PC-3 (cell line): ENCODE data around the gene FOXL3. TPM values are rescaled to one million over a fixed set of nuclear protein-coding genes. Genes with fewer than 3 reads are reported as not detected.
"Not testable (repeated sequence)": the region's sequence is repeated elsewhere in the genome, so short reads cannot be mapped to it uniquely, and the experiment has no call there.

Experiments used
- ATAC-seq: fragments of 200-7000 bp; cut with Tn5 transposase; 2 replicates; pipeline ENCODE4 v1.9.1; 2020; ENCODE audit warnings: mild to moderate bottlenecking, moderate library complexity
- BruUV-seq: library from RNA; stranded (reverse); fragments of 400-500 nt; replicated peaks from 2 replicates; lab custom pipeline; 2021; lab: Mats Ljungman, UMichigan
- CTCF ChIA-PET: fragments of 300-600 bp; sonication (Branson Sonifier 250); formaldehyde crosslinking; loops from one replicate; lab custom pipeline; 2022; ENCODE audit warnings: antibody characterized with exemption; lab: Charles Lee
- POLR2A ChIA-PET: fragments of 300-600 bp; sonication (Branson Sonifier 250); formaldehyde crosslinking; loops from one replicate; lab custom pipeline; 2022; ENCODE audit warnings: antibody characterized with exemption; ENCODE audit not compliant: unreplicated experiment; lab: Charles Lee
- DNase-seq: peaks from one replicate; pipeline ENCODE4 v3.0.0-alpha.2; 2015
- H2AFZ ChIP-seq: fragments of 300-600 bp; sonication (generic); 2 replicates; pipeline ENCODE4 v1.6.0; 2016; ENCODE audit warnings: antibody characterized with exemption, low read length
- H3F3A ChIP-seq: fragments of 300-600 bp; sonication (generic); one replicate; pipeline ENCODE4 v1.6.0; 2017; ENCODE audit warnings: antibody characterized with exemption, low read length, control low read depth, mild to moderate bottlenecking; ENCODE audit not compliant: unreplicated experiment
- H3K27ac ChIP-seq: fragments of 300-600 bp; sonication (generic); 2 replicates; pipeline ENCODE4 v1.5.1; 2016; ENCODE audit warnings: mild to moderate bottlenecking, low read length
- H3K27me3 ChIP-seq: fragments of 300-600 bp; sonication (generic); 2 replicates; pipeline ENCODE4 v1.6.1; 2016; ENCODE audit warnings: low read length, mixed read lengths
- H3K36me3 ChIP-seq: fragments of 300-600 bp; sonication (generic); 2 replicates; pipeline ENCODE4 v1.6.1; 2016; ENCODE audit warnings: low read depth, mixed run types, low read length, mixed read lengths
- H3K4me1 ChIP-seq: fragments of 300-600 bp; sonication (generic); 2 replicates; pipeline ENCODE4 v1.5.1; 2016; ENCODE audit warnings: low read length; ENCODE audit not compliant: insufficient read depth
- H3K4me2 ChIP-seq: fragments of 300-600 bp; sonication (generic); 2 replicates; pipeline ENCODE4 v1.6.0; 2016; ENCODE audit warnings: low read length
- H3K4me3 ChIP-seq: fragments of 300-600 bp; sonication (generic); 2 replicates; pipeline ENCODE4 v1.5.1; 2016; ENCODE audit warnings: mild to moderate bottlenecking, low read length, mixed read lengths
- H3K79me2 ChIP-seq: fragments of 300-600 bp; sonication (generic); 2 replicates; pipeline ENCODE4 v1.6.1; 2017; ENCODE audit warnings: low read length, mixed read lengths
- H3K9ac ChIP-seq: fragments of 300-600 bp; sonication (generic); 2 replicates; pipeline ENCODE4 v1.6.0; 2016; ENCODE audit warnings: mild to moderate bottlenecking, low read length
- H3K9me2 ChIP-seq: fragments of 300-600 bp; sonication (generic); replicated peaks from 2 replicates; pipeline ENCODE4 v1.6.1; 2016; ENCODE audit warnings: mixed run types, low read length, mixed read lengths
- H3K9me3 ChIP-seq: fragments of 300-600 bp; sonication (generic); 2 replicates; pipeline ENCODE4 v1.6.1; 2016; ENCODE audit warnings: low read length, mixed read lengths
- H4K20me1 ChIP-seq: fragments of 300-600 bp; sonication (generic); 2 replicates; pipeline ENCODE4 v1.6.1; 2016; ENCODE audit warnings: low read length, mixed read lengths
- EZH2 ChIP-seq: fragments of 300-600 bp; sonication (generic); IDR thresholded peaks from one replicate; pipeline ENCODE4 v1.6.1; 2017; ENCODE audit warnings: antibody characterized with exemption, mild to moderate bottlenecking, low read length; ENCODE audit not compliant: unreplicated experiment
- EZH2phosphoT487 ChIP-seq: fragments of 300-600 bp; sonication (generic); IDR thresholded peaks from 2 replicates; pipeline ENCODE4 v1.6.1; 2018; ENCODE audit warnings: mild to moderate bottlenecking, antibody characterized with exemption, low read length, borderline replicate concordance
- intact Hi-C: fragments of 100-400 bp; cut with micrococcal nuclease; formaldehyde crosslinking; loops from 2 replicates; pipeline ENCODE4 v1.9.0; 2023
- total RNA-seq: library from RNA; depleted of rRNA; stranded (reverse); fragments of >200 nt; gene quantifications from 2 replicates; pipeline ENCODE4 v1.2.3, GENCODE V29; 2014
- TF ChIP-seq, protein P1 (sequence below): fragments of 300-600 bp; sonication (generic); conservative IDR thresholded peaks from 2 replicates; pipeline ENCODE4 v1.5.1; 2017; ENCODE audit warnings: antibody characterized with exemption, low read depth, mild to moderate bottlenecking, low read length

FOXL3 gene
- total RNA-seq, 1 experiment from 2014 or later, result not detected

DNA sequence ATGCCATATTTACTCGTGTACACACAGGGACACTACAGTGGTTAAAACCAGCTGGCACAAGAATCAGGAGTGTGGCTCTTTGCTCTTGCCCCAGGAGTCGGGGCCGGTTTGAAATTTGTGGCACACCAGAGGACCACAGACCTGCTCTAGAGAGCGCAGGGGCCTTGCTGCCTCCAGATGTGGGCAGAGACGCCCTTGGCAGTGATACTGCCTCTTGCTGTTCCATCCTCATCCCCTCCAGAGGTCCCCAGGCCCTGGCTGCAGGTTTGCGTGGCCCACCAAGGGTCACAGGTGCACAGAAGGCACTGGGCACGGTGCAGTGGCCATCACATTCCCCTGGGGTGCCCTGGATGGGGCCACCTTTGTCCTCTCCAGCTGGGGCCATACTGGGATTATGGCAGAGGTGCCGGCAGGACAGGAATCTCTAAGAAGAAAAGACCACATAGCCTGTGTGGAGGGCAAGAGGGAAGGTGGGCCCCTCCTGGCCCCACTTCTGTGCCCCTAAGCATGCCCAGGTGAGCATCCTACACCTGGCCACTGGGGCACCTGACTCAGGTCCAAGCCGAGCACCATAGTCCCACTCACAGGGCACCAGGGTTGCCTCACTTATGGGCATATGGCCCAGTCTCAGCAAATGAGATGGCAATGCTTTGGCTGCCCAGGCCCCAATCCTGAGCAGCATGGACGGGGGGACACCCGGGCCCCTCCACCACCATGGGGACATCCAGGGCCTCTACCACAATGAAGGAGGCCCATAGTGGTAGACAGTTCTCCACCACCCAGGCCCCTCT, 45.6 kb downstream of the FOXL3 start:
- Histone ChIP-seq H3K4me2 (no peak overlapping the region), H3K4me3 (no peak overlapping the region), H3F3A (no peaks in the 10 kb centered on the region), H3K9ac (no peak overlapping the region), H4K20me1 (no peaks in the 10 kb centered on the region), H3K79me2 (no peaks in the 10 kb centered on the region), H3K9me3 (no peaks in the 10 kb centered on the region), H3K4me1 (peaks cover 7% of the 10 kb centered on the region), H3K27me3 (no peaks in the 10 kb centered on the region), H2AFZ (no peak overlapping the region), H3K36me3 (no peaks in the 10 kb centered on the region), H3K9me2 (no peaks in the 10 kb centered on the region), H3K27ac (no peak overlapping the region)
- intact Hi-C loops, result no loop called here
- DNase-seq, result no peak
- POLR2A ChIA-PET, result no interaction called here
- CTCF ChIA-PET, result no interaction called here
- TF ChIP-seq, protein P1, sequence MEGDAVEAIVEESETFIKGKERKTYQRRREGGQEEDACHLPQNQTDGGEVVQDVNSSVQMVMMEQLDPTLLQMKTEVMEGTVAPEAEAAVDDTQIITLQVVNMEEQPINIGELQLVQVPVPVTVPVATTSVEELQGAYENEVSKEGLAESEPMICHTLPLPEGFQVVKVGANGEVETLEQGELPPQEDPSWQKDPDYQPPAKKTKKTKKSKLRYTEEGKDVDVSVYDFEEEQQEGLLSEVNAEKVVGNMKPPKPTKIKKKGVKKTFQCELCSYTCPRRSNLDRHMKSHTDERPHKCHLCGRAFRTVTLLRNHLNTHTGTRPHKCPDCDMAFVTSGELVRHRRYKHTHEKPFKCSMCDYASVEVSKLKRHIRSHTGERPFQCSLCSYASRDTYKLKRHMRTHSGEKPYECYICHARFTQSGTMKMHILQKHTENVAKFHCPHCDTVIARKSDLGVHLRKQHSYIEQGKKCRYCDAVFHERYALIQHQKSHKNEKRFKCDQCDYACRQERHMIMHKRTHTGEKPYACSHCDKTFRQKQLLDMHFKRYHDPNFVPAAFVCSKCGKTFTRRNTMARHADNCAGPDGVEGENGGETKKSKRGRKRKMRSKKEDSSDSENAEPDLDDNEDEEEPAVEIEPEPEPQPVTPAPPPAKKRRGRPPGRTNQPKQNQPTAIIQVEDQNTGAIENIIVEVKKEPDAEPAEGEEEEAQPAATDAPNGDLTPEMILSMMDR, result no peak
- no peak for TF ChIP-seq EZH2phosphoT487
- no peak for TF ChIP-seq EZH2
- ATAC-seq, result no peak
- no TSS peak for BruUV-seq

DNA sequence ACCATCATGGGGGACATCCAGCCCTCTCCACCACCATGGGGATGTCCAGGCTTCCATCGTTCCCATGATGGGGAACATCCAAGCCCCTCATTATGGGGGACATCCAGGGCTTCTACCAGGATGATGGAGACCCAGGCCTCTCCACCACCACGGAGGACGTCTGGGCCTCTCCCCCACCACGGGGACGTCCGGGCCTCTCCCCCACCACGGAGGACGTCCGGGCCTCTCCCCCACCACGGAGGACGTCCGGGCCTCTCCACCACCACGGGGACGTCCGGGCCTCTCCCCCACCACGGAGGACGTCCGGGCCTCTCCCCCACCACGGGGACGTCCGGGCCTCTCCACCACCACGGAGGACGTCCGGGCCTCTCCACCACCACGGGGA, 46.2 kb downstream of the FOXL3 start:
- POLR2A ChIA-PET, H3F3A ChIP-seq, H3K4me1 ChIP-seq, H3K9ac ChIP-seq, BruUV-seq, H3K4me2 ChIP-seq, H4K20me1 ChIP-seq, H3K79me2 ChIP-seq, H3K9me3 ChIP-seq, ATAC-seq, H3K9me2 ChIP-seq, H3K27ac ChIP-seq, H3K4me3 ChIP-seq, intact Hi-C loops, H3K27me3 ChIP-seq, DNase-seq, H3K36me3 ChIP-seq, H2AFZ ChIP-seq, CTCF ChIA-PET: not testable (repeated sequence)

DNA sequence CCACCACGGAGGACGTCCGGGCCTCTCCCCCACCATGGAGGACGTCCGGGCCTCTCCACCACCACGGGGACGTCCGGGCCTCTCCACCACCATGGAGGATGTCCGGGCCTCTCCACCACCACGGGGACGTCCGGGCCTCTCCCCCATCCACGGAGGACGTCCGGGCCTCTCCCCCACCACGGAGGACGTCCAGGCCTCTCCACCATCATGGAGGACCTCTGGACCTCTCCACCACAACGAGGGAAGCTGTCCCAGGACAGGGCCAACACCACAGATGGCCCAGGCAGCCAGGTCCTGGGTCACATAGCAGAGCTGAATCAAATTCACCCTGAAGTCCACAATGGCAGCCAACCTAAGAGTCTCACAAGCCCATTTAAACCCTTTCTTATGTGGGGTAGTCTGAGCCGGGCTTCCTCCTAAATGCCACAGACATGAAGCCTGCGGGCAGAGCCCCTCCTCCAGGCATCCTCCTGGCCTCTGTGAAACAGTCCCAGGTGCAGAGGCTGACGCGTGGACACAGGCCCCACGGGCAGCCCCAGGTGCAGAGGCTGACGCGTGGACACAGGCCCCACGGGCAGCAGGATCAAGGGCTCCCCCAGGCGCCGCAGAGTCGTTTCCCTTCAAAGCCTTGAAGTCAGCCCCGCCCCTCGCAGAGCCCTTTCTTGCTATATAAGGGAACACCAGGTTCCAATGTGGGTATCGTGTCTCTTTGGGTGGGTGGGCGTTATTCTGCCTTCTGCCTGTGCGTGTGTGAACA, 47.0 kb downstream of the FOXL3 start:
- Histone ChIP-seq H3K4me3 (no peak overlapping the region), H3K9me2 (no peaks in the 10 kb centered on the region), H4K20me1 (no peaks in the 10 kb centered on the region), H3K4me1 (peaks cover 14% of the 10 kb centered on the region), H3K27ac (no peak overlapping the region), H3K4me2 (no peak overlapping the region), H3K9me3 (no peaks in the 10 kb centered on the region), H3K79me2 (no peaks in the 10 kb centered on the region), H3K9ac (no peak overlapping the region), H3F3A (no peaks in the 10 kb centered on the region), H3K36me3 (no peaks in the 10 kb centered on the region), H2AFZ (no peak overlapping the region), H3K27me3 (no peaks in the 10 kb centered on the region)
- TF ChIP-seq EZH2phosphoT487 (no peak), EZH2 (no peak)
- TF ChIP-seq, protein P1, result no peak
- intact Hi-C loops, result no loop called here
- ChIA-PET CTCF (no interaction called here), POLR2A (no interaction called here)
- DNase-seq (no peak), ATAC-seq (no peak)
- no TSS peak for BruUV-seq
